ENCODE measurements around the gene INSYN2B. TPM values are rescaled to one million over a fixed set of nuclear protein-coding genes. Genes with fewer than 3 reads are reported as not detected.

The INSYN2B gene
- total and polyA plus RNA-seq, 2 of the 4 experiments (the other 2 are of a cell fraction) = 9.1 to 33.5 TPM

GRCh38 chr5:169921949-169922348 is 58.3 kb downstream of the INSYN2B start:
- no peak overlapping the region for H2BK120ac ChIP-seq (ENCODE audit: low read depth, low read length)
- ChIA-PET CTCF (interaction anchor here (0.6 to 2.6 kb wide), 2 partner anchors 58 to 701 kb away, joined by 3 to 8 read pairs; partner anchors contain the start of gene INSYN2B), POLR2A (ENCODE audit: unreplicated experiment) (no interaction called here)
- H4K8ac ChIP-seq (ENCODE audit: low read depth in 2 of 2, low read length in 2 of 2) = no peak overlapping the region
- no CpG with 5 or more reads among the region's 1 CpG for WGBS, 2 experiments (ENCODE audit: extremely low coverage in 2 of 2, insufficient read length in 1 of 2)
- no peak overlapping the region for H2AFZ ChIP-seq (replicated peaks; ENCODE audit: low read length, poor library complexity)
- no peak overlapping the region for H3K9ac ChIP-seq (ENCODE audit: low read depth, low read length)
- H3K36me3 ChIP-seq (ENCODE audit: control insufficient read depth, insufficient read depth, low read length) = no peaks in the 10 kb centered on the region
- intact Hi-C loops (cut with micrococcal nuclease) (no loop called here), dilution Hi-C loops (cut with HindIII; ENCODE audit: low sequenced_read_pairs, unreplicated experiment) (no loop called here), in situ Hi-C loops (cut with MboI; ENCODE audit: low sequenced_read_pairs) (no loop called here)
- H3K23ac ChIP-seq (ENCODE audit: low read depth, low read length) = no peak overlapping the region
- H2BK5ac ChIP-seq (ENCODE audit: low read depth, low read length, poor library complexity, severe bottlenecking) = no peak overlapping the region
- TF ChIP-seq RAD21 (IDR thresholded peaks at IDR 0.05; ENCODE audit: low read length) = no peak
- TF ChIP-seq, protein P1, sequence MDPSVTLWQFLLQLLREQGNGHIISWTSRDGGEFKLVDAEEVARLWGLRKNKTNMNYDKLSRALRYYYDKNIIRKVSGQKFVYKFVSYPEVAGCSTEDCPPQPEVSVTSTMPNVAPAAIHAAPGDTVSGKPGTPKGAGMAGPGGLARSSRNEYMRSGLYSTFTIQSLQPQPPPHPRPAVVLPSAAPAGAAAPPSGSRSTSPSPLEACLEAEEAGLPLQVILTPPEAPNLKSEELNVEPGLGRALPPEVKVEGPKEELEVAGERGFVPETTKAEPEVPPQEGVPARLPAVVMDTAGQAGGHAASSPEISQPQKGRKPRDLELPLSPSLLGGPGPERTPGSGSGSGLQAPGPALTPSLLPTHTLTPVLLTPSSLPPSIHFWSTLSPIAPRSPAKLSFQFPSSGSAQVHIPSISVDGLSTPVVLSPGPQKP (IDR thresholded peaks at IDR 0.05; ENCODE audit: borderline replicate concordance, low read depth, low read length) = no peak
- no peak for TF ChIP-seq MAZ (IDR thresholded peaks at IDR 0.05; ENCODE audit: borderline replicate concordance, low read depth, low read length)
- H3K4me3 ChIP-seq (ENCODE audit: insufficient read depth, low read depth, low read length) = no peak overlapping the region
- ATAC-seq (ENCODE audit: low read depth) = 0 out of 2 replicates have a peak, but pooled peaks have one; percentile 13
- no peak for DNase-seq
- no peaks in the 10 kb centered on the region for H4K20me1 ChIP-seq (ENCODE audit: insufficient read depth, low read length)
- H3K18ac ChIP-seq (ENCODE audit: low read depth, low read length) = no peak overlapping the region
- BruUV-seq (replicated peaks) = no TSS peak
- H3K27ac ChIP-seq (ENCODE audit: insufficient read depth, low read length) = no peak overlapping the region
- H3K4me1 ChIP-seq (ENCODE audit: control insufficient read depth, insufficient read depth, low read length) = peaks cover 9% of the 10 kb centered on the region
- peaks cover 3 to 10% of the 10 kb centered on the region in 2 experiments; a peak in 2 of 4 replicates for H3K79me1 ChIP-seq (ENCODE audit: low read depth in 1 of 2, low read length in 2 of 2)
- H3K9me3 ChIP-seq (ENCODE audit: control insufficient read depth, insufficient read depth, low read length) = no peaks in the 10 kb centered on the region
- no peak overlapping the region for H3K4me2 ChIP-seq (ENCODE audit: low read depth, low read length)
- H3K56ac ChIP-seq (ENCODE audit: extremely low read depth, insufficient read depth, low read length) = no peak overlapping the region
- H2BK15ac ChIP-seq (ENCODE audit: low read depth, low read length) = no peak overlapping the region
- peaks cover 2% of the 10 kb centered on the region; the same call in 1 of the 2 replicates for H3K9me1 ChIP-seq (ENCODE audit: insufficient read depth, low read length)
- no peaks in the 10 kb centered on the region for H3K27me3 ChIP-seq (ENCODE audit: control insufficient read depth, insufficient read depth, low read length)
- no peak overlapping the region for H2AK9ac ChIP-seq (replicated peaks; ENCODE audit: low read depth, low read length, poor library complexity)
- no peak overlapping the region for H3K14ac ChIP-seq (replicated peaks; ENCODE audit: low read depth, low read length)
- no peak overlapping the region for H2BK20ac ChIP-seq (ENCODE audit: low read depth, low read length)
- H4K5ac ChIP-seq (ENCODE audit: low read depth, low read length) = no peak overlapping the region
- H4K91ac ChIP-seq (ENCODE audit: insufficient read depth, low read depth, low read length) = no peak overlapping the region
- no peak overlapping the region for H2AK5ac ChIP-seq (ENCODE audit: low read depth, low read length)
- no peak overlapping the region for H3K4ac ChIP-seq (ENCODE audit: low read depth, low read length)
